HCT116 (cell line): ENCODE measurements around the gene DIO1. TPM values are rescaled to one million over a fixed set of nuclear protein-coding genes. Genes with fewer than 3 reads are reported as not detected.

ENCODE experiments used
- ATAC-seq: fragments of 200-7000 bp; cut with Tn5 transposase; 2 replicates; pipeline ENCODE4 v1.9.1; 2020; ENCODE audit warnings: mild to moderate bottlenecking, moderate library complexity
- BruUV-seq: library from RNA; stranded (reverse); fragments of 400-500 nt; replicated peaks from 2 replicates; lab custom pipeline; 2021; lab: Mats Ljungman, UMichigan
- CTCF ChIA-PET: fragments of 300-600 bp; sonication (Branson Sonifier 250); formaldehyde crosslinking; loops from one replicate; lab custom pipeline; 2021; ENCODE audit warnings: antibody characterized with exemption; lab: Charles Lee
- POLR2A ChIA-PET: fragments of 300-600, 350-600 bp; sonication (Branson Sonifier 250); formaldehyde crosslinking; loops from one replicate; lab custom pipeline; 2021; ENCODE audit warnings: antibody characterized with exemption; lab: Charles Lee
- RAD21 ChIA-PET, 2 experiments: fragments of 300-600 bp; sonication (Branson Sonifier 250); formaldehyde crosslinking; loops; one replicate each; lab custom pipeline; 2023; ENCODE audit warnings: low total read pairs in 2 of 2; ENCODE audit not compliant: uncharacterized antibody in 2 of 2, unreplicated experiment in 2 of 2, low non-redundant PET in 1 of 2; lab: Charles Lee
- DNase-seq: peaks from one replicate; pipeline ENCODE4 v3.0.0-alpha.2; 2010; ENCODE audit warnings: low read depth, low spot score
- H2AFZ ChIP-seq: fragments of 200-600 bp; shearing (Covaris generic), sonication (generic); 2 replicates; pipeline ENCODE4 v1.6.1; 2017; ENCODE audit warnings: low read depth, mixed run types, mixed read lengths, antibody characterized with exemption, low read length; ENCODE audit not compliant: poor library complexity, severe bottlenecking
- H3K27ac ChIP-seq: 2 replicates; pipeline ENCODE4 v1.5.1; 2012; ENCODE audit warnings: low read depth, low read length
- H3K27me3 ChIP-seq: fragments of 200-600 bp; sonication (generic); 2 replicates; pipeline ENCODE4 v1.6.1; 2016; ENCODE audit warnings: mixed run types, low read length, mixed read lengths; ENCODE audit not compliant: insufficient read depth
- H3K36me3 ChIP-seq, 2 experiments: fragments of 200-500 bp in 1 of 2; fragments of 200-600 bp in 1 of 2; sonication (Bioruptor generic) in 1 of 2; sonication (generic) in 1 of 2; 2 replicates each; pipeline versions ENCODE4 v1.5.1 to v1.6.1; 2014 to 2016; ENCODE audit warnings: low read length in 2 of 2, inconsistent platforms in 1 of 2, mixed read lengths in 1 of 2, mixed run types in 1 of 2; ENCODE audit not compliant: insufficient read depth in 2 of 2, control insufficient read depth in 1 of 2
- H3K4me1 ChIP-seq, 2 experiments: fragments of 200-600 bp in 1 of 2; sonication (generic) in 1 of 2; 2 replicates each; pipeline versions ENCODE4 v1.5.1 to v1.6.1; 2012 to 2017; ENCODE audit warnings: low read length in 2 of 2, inconsistent platforms in 1 of 2, mild to moderate bottlenecking in 1 of 2, mixed read lengths in 1 of 2, mixed run types in 1 of 2, moderate library complexity in 1 of 2; ENCODE audit not compliant: insufficient read depth in 2 of 2, control insufficient read depth in 1 of 2
- H3K4me2 ChIP-seq: fragments of 200-600 bp; sonication (generic); 2 replicates; pipeline ENCODE4 v1.6.1; 2017; ENCODE audit warnings: mixed run types, low read length, mixed read lengths
- H3K4me3 ChIP-seq, 2 experiments: fragments of 200-600 bp in 1 of 2; sonication (generic) in 1 of 2; replicated peaks in 1 of 2; 2 replicates each; pipeline ENCODE4 v1.5.1; 2011 to 2016; ENCODE audit warnings: low read length in 2 of 2, control low read depth in 1 of 2, low read depth in 1 of 2, mild to moderate bottlenecking in 1 of 2, mixed read lengths in 1 of 2, mixed run types in 1 of 2
- H3K79me2 ChIP-seq: fragments of 200-600 bp; sonication (generic); 2 replicates; pipeline ENCODE4 v1.6.1; 2017; ENCODE audit warnings: mild to moderate bottlenecking, mixed run types, low read length, moderate library complexity, mixed read lengths; ENCODE audit not compliant: insufficient read depth
- H3K9ac ChIP-seq: fragments of 200-600 bp; sonication (generic); 2 replicates; pipeline ENCODE4 v1.6.1; 2016; ENCODE audit warnings: low read length, mixed read lengths
- H3K9me2 ChIP-seq: fragments of 200-600 bp; sonication (generic), shearing (Covaris generic); 2 replicates; pipeline ENCODE4 v1.6.1; 2017; ENCODE audit warnings: mixed run types, mild to moderate bottlenecking, moderate library complexity; ENCODE audit not compliant: insufficient read depth
- H3K9me3 ChIP-seq, 2 experiments: fragments of 200-500 bp in 1 of 2; fragments of 200-600 bp in 1 of 2; sonication (Bioruptor generic) in 1 of 2; sonication (generic) in 1 of 2; 2 replicates each; pipeline ENCODE4 v1.6.1; 2014 to 2017; ENCODE audit warnings: low read length in 2 of 2, mixed read lengths in 2 of 2, inconsistent platforms in 1 of 2, low read depth in 1 of 2, mild to moderate bottlenecking in 1 of 2, mixed run types in 1 of 2, moderate library complexity in 1 of 2; ENCODE audit not compliant: control insufficient read depth in 1 of 2, insufficient read depth in 1 of 2
- H4K20me1 ChIP-seq: fragments of 200-600 bp; sonication (generic), shearing (Covaris generic); 2 replicates; pipeline ENCODE4 v1.6.1; 2017; ENCODE audit warnings: mixed run types, mild to moderate bottlenecking, moderate library complexity; ENCODE audit not compliant: insufficient read depth
- ATF3 ChIP-seq: IDR thresholded peaks from 2 replicates; pipeline ENCODE4 v1.6.1; 2012
- CBX3 ChIP-seq: IDR thresholded peaks from 2 replicates; pipeline ENCODE4 v1.6.1; 2012; ENCODE audit warnings: low read depth
- CEBPB ChIP-seq: IDR thresholded peaks from 2 replicates; pipeline ENCODE4 v1.6.1; 2012; ENCODE audit warnings: low read depth
- CTCF ChIP-seq, 3 experiments: fragments of 200-600 bp in 1 of 3; sonication (generic) in 1 of 3; IDR thresholded peaks in 2 of 3; conservative IDR thresholded peaks in 1 of 3; 2 replicates each; pipeline ENCODE4 v1.5.1; 2012 to 2017; ENCODE audit warnings: low read depth in 2 of 3, low read length in 2 of 3, antibody characterized with exemption in 1 of 3, borderline replicate concordance in 1 of 3, control low read depth in 1 of 3, mild to moderate bottlenecking in 1 of 3, mixed read lengths in 1 of 3, mixed run types in 1 of 3, moderate library complexity in 1 of 3; ENCODE audit not compliant: insufficient read depth in 1 of 3
- ELF1 ChIP-seq: IDR thresholded peaks from 2 replicates; pipeline ENCODE4 v1.6.1; 2012; ENCODE audit warnings: low read depth, borderline replicate concordance
- JUND ChIP-seq: IDR thresholded peaks from 2 replicates; pipeline ENCODE4 v1.6.1; 2012
- MAX ChIP-seq: IDR thresholded peaks from 2 replicates; pipeline ENCODE4 v1.6.1; 2012
- SRF ChIP-seq: IDR thresholded peaks from 2 replicates; pipeline ENCODE4 v1.6.1; 2012; ENCODE audit warnings: low read depth
- ZBTB33 ChIP-seq: IDR thresholded peaks from 2 replicates; pipeline ENCODE4 v1.6.1; 2011; ENCODE audit warnings: mild to moderate bottlenecking, low read length, moderate library complexity; ENCODE audit not compliant: insufficient replicate concordance; ENCODE audit errors: extremely low read depth
- intact Hi-C: fragments of 100-400 bp; cut with micrococcal nuclease; formaldehyde crosslinking; loops from 2 replicates; pipeline ENCODE4 v1.10.0; 2022
- total RNA-seq: library from RNA; stranded (reverse); gene quantifications from one replicate; pipeline ENCODE4 v1.2.1, GENCODE V29; 2021; ENCODE audit not compliant: unreplicated experiment

The DIO1 gene
- total RNA-seq, 1 experiment from 2014 or later: not detected

- CTCF ChIA-PET: interaction anchor here (0.9 to 1.5 kb wide), 5 partner anchors 12 to 134 kb away, joined by 3 to 8 read pairs (median 4); no protein-coding TSS in a partner anchor
- Histone ChIP-seq H3K27me3 (no peaks in the 10 kb centered on the region), H3K9ac (peak overlapping the region; percentile 79), H3K27ac (peak overlapping the region; percentile 66), H3K9me3 (no peaks in the 10 kb centered on the region), H4K20me1 (no peaks in the 10 kb centered on the region), H3K9me2 (no peaks in the 10 kb centered on the region), H3K79me2 (peaks cover 75% of the 10 kb centered on the region), H3K4me3 (peak overlapping the region; percentile 83 to 87), H3K36me3 (peaks cover 8 to 15% of the 10 kb centered on the region in 2 experiments; a peak in 2 of 4 replicates), H3K4me1 (peaks cover 10 to 29% of the 10 kb centered on the region in 2 experiments; a peak in 3 of 4 replicates), H3K4me2 (peak overlapping the region; percentile 78), H2AFZ (no peak overlapping the region)
- intact Hi-C loops: loop anchor here (2.0 kb wide), 1 partner anchor 59 kb away; the partner anchor contains the start of gene YIPF1
- no TSS peak for BruUV-seq
- RAD21 ChIA-PET: no interaction called here
- ATAC-seq (no peak), DNase-seq (no peak)
- TF ChIP-seq CBX3 (no peak), CEBPB (no peak), ZBTB33 (no peak), JUND (no peak), MAX (no peak), CTCF (IDR thresholded peaks at IDR 0.05 in 2 of 3, conservative IDR thresholded peaks at IDR 0.05 in 1 of 3; ENCODE audit: borderline replicate concordance in 1 of 3, insufficient read depth in 1 of 3, low read depth in 2 of 3, low read length in 2 of 3) (no peak), ATF3 (no peak), ELF1 (no peak), SRF (no peak)
- POLR2A ChIA-PET: interaction anchor here (1.1 kb wide), 1 partner anchor 69 kb away, joined by 4 read pairs; no protein-coding TSS in a partner anchor
Observed at GRCh38 chr1:53947172-53947907, 53.4 kb downstream of the DIO1 start.
